ENCODE measurements around the gene GATA6. TPM values are rescaled to one million over a fixed set of nuclear protein-coding genes. Genes with fewer than 3 reads are reported as not detected.
A peak's percentile ranks its signal among the peaks of the same experiment; 100 is the strongest.
"Not testable (repeated sequence)": the region's sequence is repeated elsewhere in the genome, so short reads cannot be mapped to it uniquely, and the experiment has no call there.

GATA6 gene
- total and polyA plus RNA-seq, 9 donors = 1.3 to 7.0 (median 1.6) TPM

DNA sequence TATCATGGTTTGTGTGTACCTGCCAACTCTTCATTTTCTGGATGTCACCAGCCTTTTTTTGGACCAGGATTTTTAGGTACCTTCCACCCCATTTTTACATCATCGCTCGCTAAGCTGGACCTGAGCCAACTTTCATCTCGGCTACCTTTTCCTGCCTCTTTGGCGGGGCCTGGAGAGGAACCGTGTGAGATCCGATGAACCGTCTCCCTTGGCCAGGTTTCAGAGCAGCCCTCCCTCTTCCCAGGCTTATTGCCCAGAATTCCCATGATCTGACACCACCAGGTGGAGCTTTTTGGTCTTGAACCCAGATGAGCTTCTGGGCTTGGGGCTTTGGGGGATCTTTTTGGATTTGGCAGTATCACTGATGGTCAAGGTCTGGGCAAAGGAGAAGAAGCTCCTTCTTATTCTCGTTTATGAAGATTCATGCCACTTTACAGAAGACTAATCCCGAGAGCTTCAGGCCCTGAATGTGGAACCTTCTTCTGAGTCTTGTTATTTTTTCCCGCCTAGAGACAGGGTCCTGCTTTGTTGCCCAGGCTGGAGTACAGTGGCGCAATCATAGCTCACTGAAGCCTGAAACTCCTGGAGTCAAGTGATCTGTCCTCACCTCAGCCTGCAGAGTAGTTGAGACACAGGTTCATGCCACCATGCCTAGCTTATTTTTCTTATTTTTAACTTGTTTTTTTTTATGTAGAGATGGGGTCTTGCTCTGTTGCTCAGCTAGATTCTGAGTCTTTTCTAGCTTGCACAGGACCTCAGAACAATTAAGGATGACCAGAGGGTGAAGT is 50.4 kb downstream of the GATA6 start:
- no peak for DNase-seq
- 45% methylated on average over 9 of the region's 11 CpGs for WGBS (ENCODE audit: insufficient coverage)
- H3K4me3 ChIP-seq (ENCODE audit: low read length) = no peak overlapping the region
- no peaks in the 10 kb centered on the region for H3K36me3 ChIP-seq (ENCODE audit: control insufficient read depth, insufficient read depth, low read length)
- H3K4me1 ChIP-seq (ENCODE audit: control insufficient read depth, insufficient read depth, low read length) = no peaks in the 10 kb centered on the region
- H3K27me3 ChIP-seq (ENCODE audit: control insufficient read depth, insufficient read depth, low read length) = no peaks in the 10 kb centered on the region
- H3K9me3 ChIP-seq (replicated peaks; ENCODE audit: control insufficient read depth, low read depth, low read length) = no peaks in the 10 kb centered on the region
- H3K27ac ChIP-seq (ENCODE audit: low read length) = no peak overlapping the region

DNA sequence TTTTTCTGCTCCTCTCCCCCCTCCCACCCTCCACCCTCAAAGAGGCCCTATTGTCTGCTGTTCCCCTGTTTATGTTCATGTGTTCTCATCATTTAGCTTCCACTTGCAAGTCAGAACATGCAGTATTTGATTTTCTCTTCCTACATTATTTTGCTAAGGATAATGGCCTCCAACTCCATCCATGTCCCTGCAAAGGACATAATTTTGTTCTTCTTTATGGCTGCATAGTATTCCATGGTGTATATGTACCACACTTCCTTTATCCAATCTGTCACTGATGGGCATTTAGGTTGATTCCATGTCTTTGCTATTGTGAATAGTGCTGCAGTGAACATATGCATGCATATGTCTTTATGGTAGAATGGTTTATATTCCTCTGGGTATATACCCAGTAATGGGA is 51.2 kb downstream of the GATA6 start:
- H3K27me3 ChIP-seq (ENCODE audit: control insufficient read depth, insufficient read depth, low read length); DNase-seq; H3K36me3 ChIP-seq (ENCODE audit: control insufficient read depth, insufficient read depth, low read length); H3K9me3 ChIP-seq (replicated peaks; ENCODE audit: control insufficient read depth, low read depth, low read length); H3K4me1 ChIP-seq (ENCODE audit: control insufficient read depth, insufficient read depth, low read length); H3K4me3 ChIP-seq (ENCODE audit: low read length); H3K27ac ChIP-seq (ENCODE audit: low read length): not testable (repeated sequence)

GRCh38 chr18:22221350-22221749 is 52.0 kb downstream of the GATA6 start:
- H3K9me3 ChIP-seq (replicated peaks; ENCODE audit: control insufficient read depth, low read depth, low read length) = no peaks in the 10 kb centered on the region
- no peak overlapping the region for H3K4me3 ChIP-seq (ENCODE audit: low read length)
- no peaks in the 10 kb centered on the region for H3K36me3 ChIP-seq (ENCODE audit: control insufficient read depth, insufficient read depth, low read length)
- H3K4me1 ChIP-seq (ENCODE audit: control insufficient read depth, insufficient read depth, low read length) = no peaks in the 10 kb centered on the region
- H3K27me3 ChIP-seq (ENCODE audit: control insufficient read depth, insufficient read depth, low read length) = no peaks in the 10 kb centered on the region
- no peak overlapping the region for H3K27ac ChIP-seq (ENCODE audit: low read length)
- no peak for DNase-seq
- WGBS (ENCODE audit: insufficient coverage) = no CpG with 5 or more reads among the region's 3 CpGs

GRCh38 chr18:22223254-22223964 is 54.0 kb downstream of the GATA6 start:
- Histone ChIP-seq H3K27ac (ENCODE audit: low read length) (no peak overlapping the region), H3K27me3 (ENCODE audit: control insufficient read depth, insufficient read depth, low read length) (no peaks in the 10 kb centered on the region), H3K9me3 (replicated peaks; ENCODE audit: control insufficient read depth, low read depth, low read length) (no peaks in the 10 kb centered on the region), H3K36me3 (ENCODE audit: control insufficient read depth, insufficient read depth, low read length) (no peaks in the 10 kb centered on the region), H3K4me3 (ENCODE audit: low read length) (no peak overlapping the region), H3K4me1 (ENCODE audit: control insufficient read depth, insufficient read depth, low read length) (no peaks in the 10 kb centered on the region)
- WGBS (ENCODE audit: insufficient coverage) = 57% methylated on average over 9 of the region's 13 CpGs
- peak; percentile 19 for DNase-seq

- H3K9me3 ChIP-seq (replicated peaks; ENCODE audit: control insufficient read depth, low read depth, low read length) = no peaks in the 10 kb centered on the region
- no peak for DNase-seq
- no peaks in the 10 kb centered on the region for H3K27me3 ChIP-seq (ENCODE audit: control insufficient read depth, insufficient read depth, low read length)
- no CpG with 5 or more reads among the region's 1 CpG for WGBS (ENCODE audit: insufficient coverage)
- no peak overlapping the region for H3K4me3 ChIP-seq (ENCODE audit: low read length)
- no peaks in the 10 kb centered on the region for H3K36me3 ChIP-seq (ENCODE audit: control insufficient read depth, insufficient read depth, low read length)
- H3K4me1 ChIP-seq (ENCODE audit: control insufficient read depth, insufficient read depth, low read length) = no peaks in the 10 kb centered on the region
- H3K27ac ChIP-seq (ENCODE audit: low read length) = no peak overlapping the region
Observed at GRCh38 chr18:22223965-22224322, 54.6 kb downstream of the GATA6 start.

DNA sequence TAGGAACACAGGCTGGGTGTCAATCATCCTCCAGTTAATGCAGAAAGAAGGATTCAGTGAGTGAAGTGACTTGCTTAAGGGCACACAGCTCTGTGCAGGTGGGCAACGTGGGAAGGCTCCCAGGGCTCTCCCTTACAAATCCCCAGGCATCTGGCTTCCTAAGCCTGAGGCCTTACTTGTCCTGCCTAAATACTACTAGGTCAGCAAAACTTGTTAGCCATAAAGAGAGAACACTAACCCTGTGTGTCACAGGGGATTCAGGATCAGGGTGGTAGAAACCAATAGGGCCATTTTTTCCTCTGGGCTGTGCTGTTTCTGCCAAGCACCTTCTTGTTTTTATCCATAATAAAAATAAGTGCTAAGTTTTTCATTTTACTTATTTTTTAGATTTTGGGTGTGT is 55.0 kb downstream of the GATA6 start:
- Histone ChIP-seq H3K27me3 (ENCODE audit: control insufficient read depth, insufficient read depth, low read length) (no peaks in the 10 kb centered on the region), H3K9me3 (replicated peaks; ENCODE audit: control insufficient read depth, low read depth, low read length) (no peaks in the 10 kb centered on the region), H3K4me3 (ENCODE audit: low read length) (no peak overlapping the region), H3K4me1 (ENCODE audit: control insufficient read depth, insufficient read depth, low read length) (no peaks in the 10 kb centered on the region), H3K27ac (ENCODE audit: low read length) (no peak overlapping the region), H3K36me3 (ENCODE audit: control insufficient read depth, insufficient read depth, low read length) (no peaks in the 10 kb centered on the region)
- WGBS (ENCODE audit: insufficient coverage) = no CpG with 5 or more reads among the region's 1 CpG
- DNase-seq = no peak

DNA sequence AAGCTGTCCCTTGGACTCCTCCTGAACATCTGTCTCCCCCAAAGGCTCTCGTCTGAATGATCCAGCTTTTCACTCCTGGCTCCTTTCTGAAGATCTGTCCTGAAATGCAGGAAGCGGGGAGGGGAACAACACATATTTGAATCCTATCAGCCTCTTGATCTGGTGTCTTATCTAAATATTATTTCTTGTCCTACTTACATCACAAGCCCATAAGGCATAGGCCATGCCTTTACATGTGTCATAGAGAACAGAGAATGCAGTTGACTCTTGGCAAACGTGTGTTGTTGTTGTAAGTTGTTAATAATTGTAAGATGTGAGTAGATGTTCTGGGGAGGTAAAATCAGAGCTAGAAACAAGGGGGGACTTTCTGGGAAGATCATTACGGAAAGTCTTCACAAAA is 57.4 kb downstream of the GATA6 start:
- Histone ChIP-seq H3K4me1 (ENCODE audit: control insufficient read depth, insufficient read depth, low read length) (no peaks in the 10 kb centered on the region), H3K27me3 (ENCODE audit: control insufficient read depth, insufficient read depth, low read length) (no peaks in the 10 kb centered on the region), H3K27ac (ENCODE audit: low read length) (no peak overlapping the region), H3K9me3 (replicated peaks; ENCODE audit: control insufficient read depth, low read depth, low read length) (no peaks in the 10 kb centered on the region), H3K36me3 (ENCODE audit: control insufficient read depth, insufficient read depth, low read length) (no peaks in the 10 kb centered on the region), H3K4me3 (ENCODE audit: low read length) (no peak overlapping the region)
- no peak for DNase-seq
- 86% methylated on average over 4 of the region's 4 CpGs for WGBS (ENCODE audit: insufficient coverage)

GRCh38 chr18:22228976-22229375 is 59.6 kb downstream of the GATA6 start:
- Histone ChIP-seq H3K36me3 (ENCODE audit: control insufficient read depth, insufficient read depth, low read length) (no peaks in the 10 kb centered on the region), H3K4me3 (ENCODE audit: low read length) (no peak overlapping the region), H3K4me1 (ENCODE audit: control insufficient read depth, insufficient read depth, low read length) (no peaks in the 10 kb centered on the region), H3K27me3 (ENCODE audit: control insufficient read depth, insufficient read depth, low read length) (no peaks in the 10 kb centered on the region), H3K27ac (ENCODE audit: low read length) (no peak overlapping the region), H3K9me3 (replicated peaks; ENCODE audit: control insufficient read depth, low read depth, low read length) (no peaks in the 10 kb centered on the region)
- WGBS (ENCODE audit: insufficient coverage) = 80% methylated on average over 1 of the region's 2 CpGs
- no peak for DNase-seq

GRCh38 chr18:22229456-22230124 is 60.2 kb downstream of the GATA6 start:
- H3K27me3 ChIP-seq (ENCODE audit: control insufficient read depth, insufficient read depth, low read length) = no peaks in the 10 kb centered on the region
- DNase-seq = no peak
- H3K4me1 ChIP-seq (ENCODE audit: control insufficient read depth, insufficient read depth, low read length) = no peaks in the 10 kb centered on the region
- 77% methylated on average over 3 of the region's 7 CpGs for WGBS (ENCODE audit: insufficient coverage)
- H3K36me3 ChIP-seq (ENCODE audit: control insufficient read depth, insufficient read depth, low read length) = no peaks in the 10 kb centered on the region
- no peak overlapping the region for H3K4me3 ChIP-seq (ENCODE audit: low read length)
- H3K9me3 ChIP-seq (replicated peaks; ENCODE audit: control insufficient read depth, low read depth, low read length) = no peaks in the 10 kb centered on the region
- no peak overlapping the region for H3K27ac ChIP-seq (ENCODE audit: low read length)

DNA sequence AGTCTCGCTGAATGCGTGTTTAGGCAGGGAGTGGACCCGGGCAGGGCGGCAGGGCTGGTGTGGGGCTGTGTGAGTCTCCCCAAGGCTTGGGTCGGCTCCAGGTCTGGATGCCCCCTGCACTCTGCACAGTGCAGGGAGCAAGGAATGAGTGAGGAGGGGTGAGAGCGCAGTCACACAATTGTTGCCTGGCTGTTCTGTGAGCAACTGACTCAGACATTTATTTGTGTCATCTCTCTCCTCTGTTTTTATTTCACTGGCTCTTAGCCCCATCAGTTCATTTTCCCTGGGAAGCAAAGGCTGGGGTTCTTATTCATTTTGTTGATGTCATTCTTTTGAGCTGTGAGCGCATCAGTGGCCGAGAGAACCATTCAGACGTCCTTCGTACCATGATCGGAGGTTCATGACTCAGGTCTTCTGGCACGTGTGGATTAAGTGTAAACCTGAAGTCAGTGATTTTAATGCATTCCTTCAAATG is 61.1 kb downstream of the GATA6 start:
- Histone ChIP-seq H3K4me3 (ENCODE audit: low read length) (no peak overlapping the region), H3K36me3 (ENCODE audit: control insufficient read depth, insufficient read depth, low read length) (no peaks in the 10 kb centered on the region), H3K27ac (ENCODE audit: low read length) (no peak overlapping the region), H3K4me1 (ENCODE audit: control insufficient read depth, insufficient read depth, low read length) (no peaks in the 10 kb centered on the region), H3K27me3 (ENCODE audit: control insufficient read depth, insufficient read depth, low read length) (no peaks in the 10 kb centered on the region), H3K9me3 (replicated peaks; ENCODE audit: control insufficient read depth, low read depth, low read length) (no peaks in the 10 kb centered on the region)
- WGBS (ENCODE audit: insufficient coverage) = 77% methylated on average over 10 of the region's 12 CpGs
- no peak for DNase-seq

Data from muscle of leg (tissue), 11 donors.